GM12878 (cell line): ENCODE measurements around the gene RPLP1. TPM values are rescaled to one million over a fixed set of nuclear protein-coding genes. Genes with fewer than 3 reads are reported as not detected.

Experiments used
- ATF2 ChIP-seq: IDR thresholded peaks from 2 replicates; pipeline ENCODE4 v1.6.1; 2012; ENCODE audit warnings: low read length, inconsistent platforms
- CEBPZ ChIP-seq: fragments of 150-350 bp; IDR thresholded peaks from 2 replicates; pipeline ENCODE4 v1.6.1; 2016; ENCODE audit warnings: low read depth, low read length
- EGR1 ChIP-seq, 2 experiments: IDR thresholded peaks; 1 replicate in 1 of 2; 2 replicates in 1 of 2; pipeline ENCODE4 v1.6.1; 2011 to 2012; ENCODE audit warnings: low read depth in 2 of 2, low read length in 2 of 2, borderline replicate concordance in 1 of 2, mild to moderate bottlenecking in 1 of 2, moderate library complexity in 1 of 2
- MXI1 ChIP-seq: fragments of 150-350 bp; IDR thresholded peaks from 2 replicates; pipeline ENCODE4 v1.6.1; 2011; ENCODE audit warnings: low read depth, mild to moderate bottlenecking, inconsistent platforms, low read length, improper control_type of control experiment
- PKNOX1 ChIP-seq: fragments of 450-650 bp; IDR thresholded peaks from 2 replicates; pipeline ENCODE4 v1.6.1; 2016; ENCODE audit warnings: mild to moderate bottlenecking
- PML ChIP-seq: IDR thresholded peaks from 2 replicates; pipeline ENCODE4 v1.6.1; 2012; ENCODE audit warnings: low read length, inconsistent platforms
- PRDM15 ChIP-seq: fragments of 450-650 bp; formaldehyde crosslinking; IDR thresholded peaks from 2 replicates; pipeline ENCODE4 v1.4.0; 2020; ENCODE audit warnings: mild to moderate bottlenecking, moderate library complexity
- RAD51 ChIP-seq: fragments of 450-650 bp; IDR thresholded peaks from 2 replicates; pipeline ENCODE4 v1.6.1; 2016; ENCODE audit warnings: moderate library complexity, mild to moderate bottlenecking, inconsistent platforms
- STAT3 ChIP-seq: IDR thresholded peaks from 2 replicates; pipeline ENCODE4 v1.6.1; 2011; ENCODE audit warnings: low read depth, low read length, improper control_type of control experiment
- USF1 ChIP-seq: IDR thresholded peaks from 2 replicates; pipeline ENCODE4 v1.6.1; 2011; ENCODE audit warnings: borderline replicate concordance, low read depth, mild to moderate bottlenecking, moderate library complexity, mixed read lengths, low read length; ENCODE audit not compliant: insufficient read depth; ENCODE audit errors: extremely low read length
- ZBTB40 ChIP-seq: fragments of 450-650 bp; IDR thresholded peaks from 2 replicates; pipeline ENCODE4 v1.6.1; 2016; ENCODE audit warnings: mild to moderate bottlenecking, moderate library complexity, borderline replicate concordance
- ZNF207 ChIP-seq: fragments of 450-650 bp; IDR thresholded peaks from 2 replicates; pipeline ENCODE4 v1.6.1; 2014; ENCODE audit warnings: antibody characterized with exemption, mild to moderate bottlenecking, borderline replicate concordance
- polyA plus RNA-seq, 11 experiments: library from polyadenylated mRNA; depleted of rRNA in 4 of 11; unstranded in 6 of 11; stranded (reverse) in 5 of 11; fragments of >200 nt; fragmentation: Nextera tagmentation in 4 of 11; fragmentation: Illumina TruSeq in 1 of 11; extraction: Ambion mirVana in 4 of 11; extraction: Trizol in 1 of 11; gene quantifications; 1 replicate in 1 of 11; 2 replicates in 10 of 11; pipeline versions ENCODE4 v1.2.1 to v1.2.3, GENCODE V29; 2011 to 2016; ENCODE audit warnings: inconsistent platforms in 2 of 11, missing spikeins in 2 of 11, low read depth in 1 of 11
- total RNA-seq, 4 experiments: library from RNA; depleted of rRNA in 3 of 4; stranded (reverse); fragments of >200 nt in 3 of 4; fragmentation: Illumina TruSeq in 1 of 4; extraction: Trizol in 1 of 4; gene quantifications; 2 replicates each; pipeline versions ENCODE4 v1.2.1 to v1.2.3, GENCODE V29; 2013 to 2021

RPLP1 gene
- total and polyA plus RNA-seq, 10 of the 15 experiments (the other 5 are each of a cell fraction or from before 2014, with no cell fraction given): 217 to 3,098 (median 1,664) TPM

GRCh38 chr15:69413822-69414700 lies 38.6 kb upstream of the RPLP1 start, which contains the start of gene KIF23 (continued):
- TF ChIP-seq CEBPZ: no peak
- TF ChIP-seq MXI1: peak; percentile 100
- no peak for TF ChIP-seq EGR1 (IDR thresholded peaks at IDR 0.05; ENCODE audit: borderline replicate concordance in 1 of 2, low read depth in 2 of 2, low read length in 2 of 2)
- no peak for TF ChIP-seq RAD51
- TF ChIP-seq ZNF207: no peak; the same call in 1 of the 2 replicates
- TF ChIP-seq USF1: no peak
- no peak for TF ChIP-seq PML
- no peak for TF ChIP-seq ATF2
- peak; percentile 34; the same call in 1 of the 2 replicates for TF ChIP-seq PKNOX1
- no peak for TF ChIP-seq PRDM15 (CRISPR knock-in tag)
- peak; percentile 89 for TF ChIP-seq ZBTB40
- TF ChIP-seq STAT3: no peak
